ENCODE measurements around the gene NCOA5. TPM values are rescaled to one million over a fixed set of nuclear protein-coding genes. Genes with fewer than 3 reads are reported as not detected.

The NCOA5 gene
- total and polyA plus RNA-seq, 7 donors, result 10.6 to 39.2 (median 22.4) TPM

DNA sequence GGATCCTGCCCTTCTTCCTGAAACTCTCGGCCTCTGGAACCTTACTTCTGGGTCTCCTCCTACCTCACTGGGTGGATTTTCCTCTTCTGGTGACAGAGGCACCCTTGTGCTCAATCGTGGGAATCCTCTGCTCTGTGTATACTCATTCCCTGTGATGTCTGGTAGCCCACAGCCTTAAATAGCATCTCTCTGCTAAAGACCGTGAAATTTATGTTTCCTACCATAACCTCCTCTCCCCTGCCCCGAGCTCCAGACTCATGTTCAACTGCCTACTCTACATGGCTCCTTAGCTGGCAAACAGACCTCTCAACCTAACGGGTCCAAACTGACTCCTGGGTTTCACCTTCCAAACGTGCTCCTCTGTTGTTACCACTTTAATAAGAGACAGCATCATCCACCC lies 71.2 kb downstream of the NCOA5 start:
- DNase-seq, result no peak
- 56 to 63% methylated on average over 6 of the region's 6 CpGs for WGBS, 2 donors
- Histone ChIP-seq H3K4me1 (peaks cover 0 to 27% (median 25%) of the 10 kb centered on the region in 4 donors), H3K36me3 (no peaks in the 10 kb centered on the region), H3K27ac (no peak overlapping the region), H3K4me3 (no peak overlapping the region), H3K27me3 (peaks cover 24 to 93% (median 60%) of the 10 kb centered on the region in 3 donors), H3K9me3 (no peaks in the 10 kb centered on the region)
- intact Hi-C loops (cut with DNase I), result no loop called here
- TF ChIP-seq POLR2A (IDR thresholded peaks at IDR 0.05) (no peak), EP300 (IDR thresholded peaks at IDR 0.05) (no peak), POLR2AphosphoS5 (IDR thresholded peaks at IDR 0.05) (no peak)
- TF ChIP-seq, protein P1, sequence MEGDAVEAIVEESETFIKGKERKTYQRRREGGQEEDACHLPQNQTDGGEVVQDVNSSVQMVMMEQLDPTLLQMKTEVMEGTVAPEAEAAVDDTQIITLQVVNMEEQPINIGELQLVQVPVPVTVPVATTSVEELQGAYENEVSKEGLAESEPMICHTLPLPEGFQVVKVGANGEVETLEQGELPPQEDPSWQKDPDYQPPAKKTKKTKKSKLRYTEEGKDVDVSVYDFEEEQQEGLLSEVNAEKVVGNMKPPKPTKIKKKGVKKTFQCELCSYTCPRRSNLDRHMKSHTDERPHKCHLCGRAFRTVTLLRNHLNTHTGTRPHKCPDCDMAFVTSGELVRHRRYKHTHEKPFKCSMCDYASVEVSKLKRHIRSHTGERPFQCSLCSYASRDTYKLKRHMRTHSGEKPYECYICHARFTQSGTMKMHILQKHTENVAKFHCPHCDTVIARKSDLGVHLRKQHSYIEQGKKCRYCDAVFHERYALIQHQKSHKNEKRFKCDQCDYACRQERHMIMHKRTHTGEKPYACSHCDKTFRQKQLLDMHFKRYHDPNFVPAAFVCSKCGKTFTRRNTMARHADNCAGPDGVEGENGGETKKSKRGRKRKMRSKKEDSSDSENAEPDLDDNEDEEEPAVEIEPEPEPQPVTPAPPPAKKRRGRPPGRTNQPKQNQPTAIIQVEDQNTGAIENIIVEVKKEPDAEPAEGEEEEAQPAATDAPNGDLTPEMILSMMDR (IDR thresholded peaks at IDR 0.05), result no peak

DNA sequence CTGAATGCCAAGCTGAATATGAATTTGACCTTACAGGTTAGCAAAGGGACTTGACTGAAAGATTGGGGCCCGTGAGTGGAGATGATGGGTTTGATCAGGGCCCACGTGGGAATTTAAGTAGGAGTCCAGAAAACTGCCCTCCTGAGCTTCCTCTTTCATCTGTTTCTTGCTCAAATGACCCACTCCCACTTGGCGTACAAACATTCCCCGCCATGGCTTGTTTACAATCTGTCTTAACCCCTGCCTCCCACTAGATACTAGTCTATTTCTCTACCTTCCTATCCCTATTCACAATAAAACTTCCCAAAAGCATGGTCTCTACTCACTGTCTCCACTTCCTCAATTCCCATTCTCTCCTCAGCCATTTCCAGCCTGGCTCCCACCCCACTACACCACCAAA lies 71.7 kb downstream of the NCOA5 start:
- H3K27ac ChIP-seq, result no peak overlapping the region
- intact Hi-C loops (cut with DNase I), result no loop called here
- TF ChIP-seq EP300 (IDR thresholded peaks at IDR 0.05) (no peak), POLR2AphosphoS5 (IDR thresholded peaks at IDR 0.05) (no peak), POLR2A (IDR thresholded peaks at IDR 0.05) (no peak)
- TF ChIP-seq, protein P1 (IDR thresholded peaks at IDR 0.05), result no peak

DNA sequence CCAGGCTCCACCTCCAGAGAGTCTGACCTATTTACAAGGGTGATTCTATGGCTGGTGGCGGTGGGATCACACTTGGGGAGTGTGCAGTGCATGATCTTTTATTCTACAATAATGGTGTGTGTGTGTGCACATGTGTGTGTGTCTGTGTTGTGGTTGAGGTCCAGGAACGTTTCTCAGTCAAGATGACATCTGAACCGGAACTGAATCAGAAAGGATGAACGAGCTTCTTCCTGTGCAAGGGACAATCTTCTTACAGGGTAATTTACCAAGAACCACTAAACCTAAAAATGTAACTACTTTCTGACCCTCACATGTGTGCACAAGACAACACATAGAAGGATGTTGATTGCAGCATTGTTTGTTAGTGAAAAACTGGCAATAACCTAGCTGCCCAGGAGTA lies 72.5 kb downstream of the NCOA5 start:
- Histone ChIP-seq H3K36me3 (no peaks in the 10 kb centered on the region), H3K4me3 (no peak overlapping the region), H3K4me1 (peaks cover 0 to 24% (median 22%) of the 10 kb centered on the region in 4 donors), H3K9me3 (no peaks in the 10 kb centered on the region), H3K27me3 (peaks cover 33 to 93% (median 63%) of the 10 kb centered on the region in 3 donors), H3K27ac (no peak overlapping the region)
- 59 to 64% methylated on average over 4 of the region's 4 CpGs for WGBS, 2 donors
- intact Hi-C loops (cut with DNase I), result no loop called here
- TF ChIP-seq, protein P1 (IDR thresholded peaks at IDR 0.05), result no peak
- no peak for TF ChIP-seq POLR2AphosphoS5 (IDR thresholded peaks at IDR 0.05)
- TF ChIP-seq POLR2A (IDR thresholded peaks at IDR 0.05), result no peak
- TF ChIP-seq EP300 (IDR thresholded peaks at IDR 0.05), result no peak
- DNase-seq, result no peak

More for the DNA sequence above, 71.7 kb downstream of the NCOA5 start:
- 50 to 58% methylated on average over 4 of the region's 4 CpGs for WGBS, 2 donors
- Histone ChIP-seq H3K4me1 (peaks cover 0 to 30% (median 28%) of the 10 kb centered on the region in 4 donors), H3K27me3 (peaks cover 29 to 93% (median 62%) of the 10 kb centered on the region in 3 donors), H3K9me3 (no peaks in the 10 kb centered on the region), H3K4me3 (no peak overlapping the region), H3K36me3 (no peaks in the 10 kb centered on the region)
- DNase-seq, result no peak

DNA sequence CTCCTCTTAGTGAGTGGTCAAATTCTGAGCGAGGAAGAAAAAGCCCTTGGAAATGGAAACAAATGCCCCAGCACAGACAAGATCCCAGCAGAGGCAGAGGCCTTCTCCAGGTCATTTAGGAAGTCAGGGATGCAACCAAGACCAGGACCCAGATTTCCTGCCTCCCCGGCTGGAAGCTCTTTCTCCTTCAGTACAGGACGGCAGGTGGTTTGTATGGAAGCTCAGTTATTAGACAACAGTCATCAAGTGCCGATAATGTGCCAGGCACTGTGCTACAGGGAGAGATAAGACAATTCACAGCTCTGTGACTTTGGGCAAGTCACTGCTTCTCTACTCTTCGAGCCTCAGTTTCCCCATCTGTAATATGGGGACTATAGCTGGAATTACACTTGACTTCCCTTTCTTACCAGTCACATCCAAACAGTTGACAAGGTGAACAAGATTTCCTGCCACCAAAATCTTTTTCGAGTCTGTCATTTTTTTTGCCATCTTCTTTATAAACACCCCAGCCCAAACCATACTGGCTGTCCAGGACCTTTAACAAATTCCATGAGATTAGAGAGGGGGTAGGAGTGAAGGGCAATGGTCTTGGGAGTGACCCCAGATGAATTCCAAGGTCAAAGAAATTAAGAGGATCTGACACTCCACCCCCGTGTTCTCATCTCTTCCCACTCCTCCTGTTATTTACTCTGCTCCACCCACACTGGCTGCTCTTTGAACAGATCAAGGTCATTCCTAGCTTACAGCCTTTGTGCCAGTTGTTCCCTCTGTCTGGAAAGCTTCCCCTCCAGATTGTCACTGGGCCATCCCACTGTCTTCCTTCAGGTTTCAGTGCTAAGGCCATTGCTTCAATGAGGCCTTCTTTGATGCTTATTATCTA lies 75.0 kb downstream of the NCOA5 start:
- H3K27me3 ChIP-seq, result peaks cover 39 to 93% (median 64%) of the 10 kb centered on the region in 3 donors
- DNase-seq, result no peak
- peaks cover 0 to 25% (median 16%) of the 10 kb centered on the region in 4 donors for H3K4me1 ChIP-seq
- H3K9me3 ChIP-seq, result no peaks in the 10 kb centered on the region
- no peak overlapping the region for H3K4me3 ChIP-seq
- WGBS, 2 donors, result 40 to 70% methylated on average over 7 of the region's 7 CpGs
- TF ChIP-seq, protein P1 (IDR thresholded peaks at IDR 0.05), result no peak
- TF ChIP-seq POLR2AphosphoS5 (IDR thresholded peaks at IDR 0.05) (no peak), POLR2A (IDR thresholded peaks at IDR 0.05) (no peak), EP300 (IDR thresholded peaks at IDR 0.05) (no peak)
- H3K36me3 ChIP-seq, result no peaks in the 10 kb centered on the region
- no peak overlapping the region for H3K27ac ChIP-seq
- intact Hi-C loops (cut with DNase I), result no loop called here
